Esophagus muscularis mucosa (tissue), 4 donors: ENCODE measurements around the gene RAET1E. TPM values are rescaled to one million over a fixed set of nuclear protein-coding genes. Genes with fewer than 3 reads are reported as not detected.
"Not testable (repeated sequence)": the region's sequence is repeated elsewhere in the genome, so short reads cannot be mapped to it uniquely, and the experiment has no call there.

ENCODE experiments used
- DNase-seq: peaks from one replicate; pipeline ENCODE4 v3.0.0-alpha.2; 2017; ENCODE audit errors: extremely low spot score
- H3K27ac ChIP-seq, 4 donors: fragments of 200-600 bp; sonication (generic); replicated peaks in 1 of 4; 1 replicate in 3 of 4; 2 replicates in 1 of 4; pipeline ENCODE4 v1.5.1; 2016 to 2019; ENCODE audit warnings: mild to moderate bottlenecking in 1 of 4
- H3K27me3 ChIP-seq, 4 donors: fragments of 200-600 bp; sonication (generic); one replicate each; pipeline versions ENCODE4 v1.5.1 to v1.6.0; 2016 to 2019
- H3K36me3 ChIP-seq, 4 donors: fragments of 200-600 bp; sonication (generic); one replicate each; pipeline ENCODE4 v1.5.1; 2016 to 2019
- H3K4me1 ChIP-seq, 4 donors: fragments of 200-600 bp; sonication (generic); one replicate each; pipeline ENCODE4 v1.5.1; 2016 to 2019
- H3K4me3 ChIP-seq, 4 donors: fragments of 200-600 bp; sonication (generic); 1 replicate in 2 of 4; 2 replicates in 2 of 4; pipeline ENCODE4 v1.5.1; 2016 to 2019; ENCODE audit warnings: mild to moderate bottlenecking in 4 of 4, moderate library complexity in 1 of 4
- H3K9me3 ChIP-seq, 4 donors: fragments of 200-600 bp; sonication (generic); 1 replicate in 3 of 4; 2 replicates in 1 of 4; pipeline ENCODE4 v1.5.1; 2016 to 2019
- CTCF ChIP-seq, 3 experiments: fragments of 200-600 bp in 2 of 3; fragments of 450-650 bp in 1 of 3; sonication (generic) in 2 of 3; IDR thresholded peaks; one replicate each; pipeline ENCODE4 v1.5.1; 2017 to 2019; ENCODE audit warnings: antibody characterized with exemption in 3 of 3, mild to moderate bottlenecking in 2 of 3, moderate library complexity in 1 of 3
- EP300 ChIP-seq: sonication (generic); formaldehyde crosslinking; IDR thresholded peaks from one replicate; pipeline ENCODE4 v1.6.1; 2017; ENCODE audit warnings: antibody characterized with exemption
- POLR2A ChIP-seq: fragments of 450-650 bp; IDR thresholded peaks from one replicate; pipeline ENCODE4 v1.6.1; 2017; ENCODE audit warnings: antibody characterized with exemption, moderate library complexity, mild to moderate bottlenecking, low read depth
- POLR2AphosphoS5 ChIP-seq, 2 donors: sonication (generic); formaldehyde crosslinking; IDR thresholded peaks; one replicate each; pipeline ENCODE4 v1.6.1; 2017; ENCODE audit warnings: antibody characterized with exemption in 2 of 2
- WGBS: methylation state at CpG from one replicate; pipeline ENCODE4 v1.1.5; 2018; 5-methylcytosine and 5-hydroxymethylcytosine counted together
- intact Hi-C: fragments of 100-400 bp; cut with DNase I; formaldehyde crosslinking; loops from one replicate; pipeline ENCODE4 v1.15.1; 2023
- total RNA-seq, 4 donors: library from RNA; depleted of rRNA; stranded (reverse); fragments of >200 nt; gene quantifications; one replicate each; pipeline versions ENCODE4 v1.1.0 to v1.2.1, GENCODE V29; 2016

The RAET1E gene
- total RNA-seq, 4 donors from 2014 or later, result 0.29 TPM; not detected in 3

GRCh38 chr6:149940672-149940982 is 42.7 kb upstream of the RAET1E start:
- Histone ChIP-seq H3K27ac (no peak overlapping the region), H3K27me3 (peaks cover 18 to 79% (median 60%) of the 10 kb centered on the region in 4 donors), H3K4me3 (no peak overlapping the region), H3K36me3 (no peaks in the 10 kb centered on the region), H3K4me1 (peaks cover 18 to 34% (median 31%) of the 10 kb centered on the region in 4 donors), H3K9me3 (no peaks in the 10 kb centered on the region)
- no peak for TF ChIP-seq EP300
- no peak for TF ChIP-seq CTCF (IDR thresholded peaks at IDR 0.05)
- TF ChIP-seq POLR2AphosphoS5 (IDR thresholded peaks at IDR 0.05), result no peak
- no peak for TF ChIP-seq POLR2A
- no peak for DNase-seq
- intact Hi-C loops, result no loop called here
- WGBS, result 40% methylated on average over 6 of the region's 6 CpGs

GRCh38 chr6:149939909-149940671 is 42.2 kb upstream of the RAET1E start:
- peaks cover 18 to 34% (median 31%) of the 10 kb centered on the region in 4 donors for H3K4me1 ChIP-seq
- no peak for DNase-seq
- no peaks in the 10 kb centered on the region for H3K36me3 ChIP-seq
- 18% methylated on average over 6 of the region's 6 CpGs for WGBS
- H3K9me3 ChIP-seq, result no peaks in the 10 kb centered on the region
- intact Hi-C loops, result no loop called here
- no peak overlapping the region for H3K27ac ChIP-seq
- no peak overlapping the region for H3K4me3 ChIP-seq
- no peak for TF ChIP-seq CTCF (IDR thresholded peaks at IDR 0.05)
- peaks cover 18 to 84% (median 66%) of the 10 kb centered on the region in 4 donors for H3K27me3 ChIP-seq

- peaks cover 18 to 34% (median 31%) of the 10 kb centered on the region in 4 donors for H3K4me1 ChIP-seq
- no peak overlapping the region for H3K27ac ChIP-seq
- no peaks in the 10 kb centered on the region for H3K36me3 ChIP-seq
- no peak overlapping the region for H3K4me3 ChIP-seq
- no peak for TF ChIP-seq CTCF (IDR thresholded peaks at IDR 0.05)
- peak in 1 of 2 donors; percentile 14 for TF ChIP-seq POLR2AphosphoS5 (IDR thresholded peaks at IDR 0.05)
- TF ChIP-seq EP300, result no peak
- TF ChIP-seq POLR2A, result no peak
- no peaks in the 10 kb centered on the region for H3K9me3 ChIP-seq
- no peak for DNase-seq
- intact Hi-C loops, result no loop called here
- H3K27me3 ChIP-seq, result peaks cover 18 to 90% (median 70%) of the 10 kb centered on the region in 4 donors
- WGBS, result 28% methylated on average over 5 of the region's 5 CpGs
Observed at GRCh38 chr6:149939356-149939648, 41.4 kb upstream of the RAET1E start.

- Histone ChIP-seq H3K4me1 (peaks cover 18 to 34% (median 31%) of the 10 kb centered on the region in 4 donors), H3K36me3 (no peaks in the 10 kb centered on the region), H3K4me3 (peak overlapping the region; percentile 45 to 59 (median 48)), H3K27me3 (peaks cover 18 to 95% (median 70%) of the 10 kb centered on the region in 4 donors), H3K9me3 (no peaks in the 10 kb centered on the region), H3K27ac (no peak overlapping the region)
- intact Hi-C loops, result no loop called here
- no peak for TF ChIP-seq POLR2A
- no peak for TF ChIP-seq EP300
- no peak for TF ChIP-seq CTCF (IDR thresholded peaks at IDR 0.05)
- TF ChIP-seq POLR2AphosphoS5 (IDR thresholded peaks at IDR 0.05), result no peak
- 3% methylated on average over 37 of the region's 58 CpGs for WGBS
- DNase-seq, result no peak
Observed at GRCh38 chr6:149938571-149939355, 40.9 kb upstream of the RAET1E start.

- WGBS, result 7% methylated on average over 14 of the region's 20 CpGs
- Histone ChIP-seq H3K4me1 (peaks cover 18 to 34% (median 31%) of the 10 kb centered on the region in 4 donors), H3K27me3 (peaks cover 18 to 98% (median 74%) of the 10 kb centered on the region in 4 donors), H3K4me3 (peak overlapping the region; percentile 45 to 59 (median 48))
- H3K9me3 ChIP-seq, intact Hi-C loops, H3K36me3 ChIP-seq, DNase-seq, H3K27ac ChIP-seq: not testable (repeated sequence)
Observed at GRCh38 chr6:149938013-149938570, 40.2 kb upstream of the RAET1E start.
